Neural progenitor cell (in vitro differentiated cells): ENCODE measurements around the gene KRT12. TPM values are rescaled to one million over a fixed set of nuclear protein-coding genes. Genes with fewer than 3 reads are reported as not detected.

Experiments
- DNase-seq: peaks from one replicate; pipeline ENCODE4 v3.0.0-alpha.2; 2016; ENCODE audit warnings: low spot score
- H2AFZ ChIP-seq: fragments of 200-600 bp; sonication (generic); replicated peaks from 2 replicates; pipeline ENCODE4 v1.6.1; 2016; ENCODE audit warnings: antibody characterized with exemption
- H3F3A ChIP-seq: fragments of 200-600 bp; sonication (generic); 2 replicates; pipeline ENCODE4 v1.6.1; 2016; ENCODE audit warnings: antibody characterized with exemption, low read depth
- H3K27ac ChIP-seq: fragments of 200-600 bp; sonication (generic); 2 replicates; pipeline ENCODE4 v1.5.1; 2016; ENCODE audit warnings: mild to moderate bottlenecking
- H3K27me3 ChIP-seq: fragments of 200-600 bp; sonication (generic); 2 replicates; pipeline ENCODE4 v1.6.1; 2016; ENCODE audit warnings: mild to moderate bottlenecking, moderate library complexity
- H3K36me3 ChIP-seq: fragments of 200-600 bp; sonication (generic); 2 replicates; pipeline ENCODE4 v1.5.1; 2016
- H3K4me1 ChIP-seq: fragments of 200-600 bp; sonication (generic); 2 replicates; pipeline ENCODE4 v1.6.1; 2016; ENCODE audit warnings: mixed run types
- H3K4me2 ChIP-seq: fragments of 200-600 bp; sonication (generic); 2 replicates; pipeline ENCODE4 v1.6.1; 2016
- H3K4me3 ChIP-seq: fragments of 200-600 bp; sonication (generic); 2 replicates; pipeline ENCODE4 v1.5.1; 2016
- H3K79me2 ChIP-seq: fragments of 200-600 bp; sonication (generic); 2 replicates; pipeline ENCODE4 v1.6.1; 2016; ENCODE audit warnings: low read depth
- H3K9ac ChIP-seq: fragments of 200-600 bp; sonication (generic); 2 replicates; pipeline ENCODE4 v1.6.1; 2016
- H3K9me3 ChIP-seq: fragments of 200-600 bp; sonication (generic); 2 replicates; pipeline ENCODE4 v1.5.1; 2016; ENCODE audit warnings: low read depth
- H4K20me1 ChIP-seq: fragments of 200-600 bp; sonication (generic); 2 replicates; pipeline ENCODE4 v1.6.1; 2016; ENCODE audit warnings: low read depth
- H3K27ac Mint-ChIP-seq: 3 replicates; pipeline ENCODE4 v1.8.0; 2021; ENCODE audit warnings: mixed read lengths
- H3K27me3 Mint-ChIP-seq: 2 replicates; pipeline ENCODE4 v1.8.0; 2022; ENCODE audit warnings: low read depth, mild to moderate bottlenecking, inconsistent platforms, moderate library complexity, mixed read lengths; ENCODE audit not compliant: insufficient read depth
- H3K36me3 Mint-ChIP-seq: 3 replicates; pipeline ENCODE4 v1.8.0; 2021; ENCODE audit warnings: mixed read lengths
- H3K4me1 Mint-ChIP-seq: 3 replicates; pipeline ENCODE4 v1.8.0; 2021; ENCODE audit warnings: mixed read lengths
- H3K4me3 Mint-ChIP-seq: 3 replicates; pipeline ENCODE4 v1.8.0; 2021; ENCODE audit warnings: mild to moderate bottlenecking, moderate library complexity, mixed read lengths
- H3K9me3 Mint-ChIP-seq: 3 replicates; pipeline ENCODE4 v1.8.0; 2020; ENCODE audit warnings: mixed read lengths
- CTCF ChIP-seq: fragments of 200-600 bp; sonication (generic); IDR thresholded peaks from 2 replicates; pipeline ENCODE4 v1.5.1; 2017; ENCODE audit warnings: antibody characterized with exemption, mild to moderate bottlenecking
- EZH2 ChIP-seq: fragments of 200-600 bp; sonication (generic); IDR thresholded peaks from 2 replicates; pipeline ENCODE4 v1.6.1; 2017; ENCODE audit warnings: antibody characterized with exemption, mild to moderate bottlenecking, moderate library complexity
- EZH2phosphoT487 ChIP-seq: fragments of 200-600 bp; sonication (generic); IDR thresholded peaks from 2 replicates; pipeline ENCODE4 v1.6.1; 2017; ENCODE audit warnings: antibody characterized with exemption
- total RNA-seq: library from RNA; depleted of rRNA; stranded (reverse); fragments of >200 nt; gene quantifications from 2 replicates; pipeline ENCODE4 v1.2.3, GENCODE V29; 2015; ENCODE audit warnings: low replicate concordance

Gene KRT12
- total RNA-seq, 1 donor from 2014 or later = not detected

DNA sequence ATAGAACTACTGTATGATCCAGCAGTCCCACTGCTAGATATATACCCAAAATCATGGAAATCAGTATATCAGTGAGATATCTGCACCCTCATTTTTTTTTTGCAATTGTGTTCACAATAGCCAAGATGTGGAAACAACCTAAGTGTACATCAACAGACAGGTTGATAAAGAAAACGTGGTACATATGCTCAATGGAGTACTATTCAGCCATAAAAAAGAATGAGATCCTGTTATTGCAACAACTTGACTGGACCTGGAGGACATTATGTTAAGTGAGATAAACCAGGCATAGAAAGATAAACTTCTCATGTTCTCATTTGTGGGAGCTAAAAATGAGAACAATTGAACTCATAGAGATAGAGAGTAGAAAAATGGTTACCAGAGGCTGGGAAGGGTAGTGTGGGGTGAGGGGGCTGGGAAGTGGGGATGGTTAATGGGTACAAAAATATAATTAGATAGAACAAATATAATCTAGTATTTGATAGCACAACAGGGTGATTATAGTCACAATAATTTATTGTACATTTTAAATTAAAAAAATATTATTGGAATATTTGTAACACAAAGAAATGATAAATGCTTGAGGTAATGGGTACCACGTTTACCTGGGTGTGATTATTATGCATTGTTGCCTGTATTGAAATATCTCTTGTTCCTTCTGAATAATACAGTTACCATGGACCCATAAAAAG lies 36.8 kb downstream of the KRT12 start:
- Histone ChIP-seq H3K4me2 (no peak overlapping the region), H3K27me3 (peaks cover 24% of the 10 kb centered on the region), H3K4me1 (no peaks in the 10 kb centered on the region), H3K4me3 (no peak overlapping the region), H3F3A (no peaks in the 10 kb centered on the region), H2AFZ (no peak overlapping the region), H3K9ac (no peak overlapping the region), H4K20me1 (no peaks in the 10 kb centered on the region), H3K27ac (no peak overlapping the region), H3K79me2 (no peaks in the 10 kb centered on the region), H3K36me3 (no peaks in the 10 kb centered on the region), H3K9me3 (no peaks in the 10 kb centered on the region)
- TF ChIP-seq EZH2 (no peak), CTCF (no peak), EZH2phosphoT487 (no peak)
- Mint-ChIP-seq H3K9me3 (no peaks in the 10 kb centered on the region), H3K36me3 (no peaks in the 10 kb centered on the region), H3K27me3 (no peaks in the 10 kb centered on the region), H3K4me3 (no peak overlapping the region), H3K4me1 (no peaks in the 10 kb centered on the region), H3K27ac (no peak overlapping the region)
- DNase-seq = no peak

GRCh38 chr17:40828454-40829044 lies 38.5 kb downstream of the KRT12 start:
- Histone ChIP-seq H3K27me3 (peaks cover 38% of the 10 kb centered on the region), H3K9me3 (no peaks in the 10 kb centered on the region), H3K27ac (no peak overlapping the region), H3K9ac (no peak overlapping the region), H2AFZ (no peak overlapping the region), H3F3A (no peaks in the 10 kb centered on the region), H3K4me3 (no peak overlapping the region), H3K4me1 (no peaks in the 10 kb centered on the region), H3K36me3 (no peaks in the 10 kb centered on the region), H4K20me1 (no peaks in the 10 kb centered on the region), H3K79me2 (no peaks in the 10 kb centered on the region), H3K4me2 (no peak overlapping the region)
- Mint-ChIP-seq H3K4me1 (no peaks in the 10 kb centered on the region), H3K4me3 (no peak overlapping the region), H3K27ac (no peak overlapping the region), H3K9me3 (no peaks in the 10 kb centered on the region), H3K36me3 (no peaks in the 10 kb centered on the region), H3K27me3 (no peaks in the 10 kb centered on the region)
- DNase-seq = no peak
- no peak for TF ChIP-seq EZH2phosphoT487
- no peak for TF ChIP-seq CTCF
- no peak for TF ChIP-seq EZH2

GRCh38 chr17:40827746-40828453 lies 39.1 kb downstream of the KRT12 start:
- no peak overlapping the region for H2AFZ ChIP-seq
- TF ChIP-seq CTCF (no peak), EZH2 (no peak), EZH2phosphoT487 (no peak)
- H3K36me3 ChIP-seq = no peaks in the 10 kb centered on the region
- no peaks in the 10 kb centered on the region for H3K9me3 ChIP-seq
- H3K27me3 Mint-ChIP-seq = no peaks in the 10 kb centered on the region
- no peaks in the 10 kb centered on the region for H4K20me1 ChIP-seq
- no peak for DNase-seq
- no peak overlapping the region for H3K9ac ChIP-seq
- H3K36me3 Mint-ChIP-seq = no peaks in the 10 kb centered on the region
- H3K27ac Mint-ChIP-seq = no peak overlapping the region
- H3K4me3 ChIP-seq = no peak overlapping the region
- H3K27ac ChIP-seq = no peak overlapping the region
- H3F3A ChIP-seq = no peaks in the 10 kb centered on the region
- H3K79me2 ChIP-seq = no peaks in the 10 kb centered on the region
- H3K4me1 Mint-ChIP-seq = no peaks in the 10 kb centered on the region
- H3K4me1 ChIP-seq = no peaks in the 10 kb centered on the region
- no peaks in the 10 kb centered on the region for H3K9me3 Mint-ChIP-seq
- no peak overlapping the region for H3K4me3 Mint-ChIP-seq
- H3K27me3 ChIP-seq = peaks cover 42% of the 10 kb centered on the region
- no peak overlapping the region for H3K4me2 ChIP-seq
